GM21529 (cell line): Measurements from ENCODE around the gene SLFN12.
"Not testable (repeated sequence)": the region's sequence is repeated elsewhere in the genome, so short reads cannot be mapped to it uniquely, and the experiment has no call there.

Source experiments
- ATAC-seq: cut with Tn5 transposase; IDR thresholded peaks from one replicate; pipeline ENCODE4 v1.9.1; 2021; ENCODE audit not compliant: unreplicated experiment

Gene SLFN12

DNA sequence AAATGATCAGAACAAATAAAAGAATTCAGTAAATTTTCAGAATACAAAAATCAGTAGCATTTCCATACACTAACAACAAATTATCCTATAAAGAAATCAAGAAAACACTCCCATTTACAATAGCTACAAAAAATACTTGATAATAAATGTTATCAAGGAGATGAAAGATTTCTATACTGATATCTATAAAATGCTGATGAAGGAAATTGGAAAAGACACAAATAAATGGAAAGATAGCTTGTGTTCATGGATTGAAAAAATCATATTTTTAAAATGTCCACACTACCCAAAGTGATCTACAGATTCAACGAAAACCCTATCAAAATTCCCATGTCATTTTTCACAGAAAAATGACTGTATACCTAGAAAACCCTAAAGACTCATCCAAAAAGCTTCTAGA, 18.1 kb downstream of the SLFN12 start:
- ATAC-seq: no peak

DNA sequence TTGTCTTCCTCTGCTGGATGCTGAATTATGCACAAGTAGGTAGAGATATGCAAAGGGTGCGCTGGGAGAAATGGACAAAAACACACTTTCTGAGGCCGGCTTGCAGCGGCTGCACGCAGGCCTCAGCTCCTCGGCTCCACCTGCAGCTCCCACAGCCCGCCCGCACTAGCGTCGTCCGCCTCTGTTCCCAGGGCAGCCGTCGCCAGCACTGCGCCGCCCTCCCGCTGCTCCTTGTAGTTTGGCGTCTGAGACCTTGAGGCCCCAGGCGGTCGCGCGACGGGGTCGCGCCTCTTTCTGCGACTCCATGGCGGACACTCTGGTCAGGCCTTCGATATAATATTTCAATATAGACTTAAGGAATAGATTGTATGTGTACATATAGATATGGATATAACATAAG, 24.8 kb downstream of the SLFN12 start:
- ATAC-seq: no peak

DNA sequence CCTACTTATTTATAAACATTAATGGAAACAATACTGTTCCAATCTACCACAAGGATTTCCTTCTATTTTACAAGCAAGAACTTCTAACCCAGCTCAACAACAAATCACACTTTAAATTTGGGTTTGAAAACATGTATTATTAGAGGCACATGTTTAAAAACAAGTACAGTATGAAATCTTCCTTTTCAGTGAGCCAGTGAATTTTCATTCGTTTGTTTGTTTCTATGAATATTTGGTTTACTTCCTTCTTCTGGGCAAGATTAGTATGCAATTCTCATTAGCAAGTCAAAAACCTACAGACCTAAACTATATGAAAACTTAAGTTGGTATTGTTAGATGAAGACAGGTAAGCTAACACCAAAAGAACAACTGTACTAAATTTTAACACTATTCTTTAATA, 25.7 kb downstream of the SLFN12 start:
- no peak for ATAC-seq

DNA sequence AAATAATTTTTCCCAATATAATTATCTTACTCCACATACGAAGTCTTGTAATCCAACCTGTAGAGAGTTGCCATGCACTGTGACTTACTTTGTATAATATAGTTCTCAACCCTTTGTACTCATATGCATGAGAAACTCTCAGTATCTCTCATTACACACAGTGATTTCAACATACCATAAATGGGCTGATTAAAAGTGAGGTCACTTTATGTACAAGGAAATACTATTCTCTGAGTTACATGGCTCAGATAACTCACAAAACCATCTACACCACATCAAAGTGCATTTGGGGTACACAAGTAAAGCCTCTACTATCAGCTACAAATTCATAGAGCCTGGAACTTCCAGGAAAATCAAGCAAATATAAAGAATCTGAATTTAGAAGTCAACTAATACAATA, 27.9 kb downstream of the SLFN12 start:
- ATAC-seq: no peak

DNA sequence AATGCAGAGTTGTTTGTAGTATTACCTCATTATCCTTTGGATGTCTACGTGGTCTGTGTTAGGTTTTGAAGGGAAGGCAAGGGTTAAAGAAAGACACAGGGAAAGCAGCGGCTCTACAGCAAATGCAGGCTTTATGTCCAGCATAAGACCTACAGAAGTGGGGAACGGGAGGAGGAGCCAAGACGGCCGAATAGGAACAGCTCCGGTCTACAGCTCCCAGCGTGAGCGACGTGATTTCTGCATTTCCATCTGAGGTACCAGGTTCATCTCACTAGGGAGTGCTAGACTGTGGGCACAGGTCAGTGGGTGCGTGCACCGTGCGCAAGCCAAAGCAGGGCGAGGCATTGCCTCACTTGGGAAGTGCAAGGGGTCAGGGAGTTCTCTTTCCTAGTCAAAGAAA, 38.5 kb downstream of the SLFN12 start:
- not testable (repeated sequence) for ATAC-seq

DNA sequence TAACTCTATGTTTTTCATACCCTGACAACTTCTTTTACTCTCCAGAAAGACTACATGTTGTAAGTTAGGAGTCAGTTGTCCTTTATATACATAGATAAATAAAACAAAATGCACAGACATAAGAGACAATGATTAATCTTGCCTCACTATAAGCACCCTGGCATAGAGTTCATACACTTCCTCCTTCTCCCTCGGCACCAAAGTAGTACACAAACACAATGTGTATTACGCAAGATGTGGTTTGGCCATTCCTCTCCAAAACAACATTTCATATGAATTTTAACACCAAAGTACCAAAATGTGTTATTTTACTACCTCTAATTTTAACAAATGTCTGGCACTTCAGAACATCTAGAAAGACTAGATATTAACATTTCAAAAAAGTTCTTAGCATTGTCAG, 41.6 kb downstream of the SLFN12 start:
- ATAC-seq: no peak

DNA sequence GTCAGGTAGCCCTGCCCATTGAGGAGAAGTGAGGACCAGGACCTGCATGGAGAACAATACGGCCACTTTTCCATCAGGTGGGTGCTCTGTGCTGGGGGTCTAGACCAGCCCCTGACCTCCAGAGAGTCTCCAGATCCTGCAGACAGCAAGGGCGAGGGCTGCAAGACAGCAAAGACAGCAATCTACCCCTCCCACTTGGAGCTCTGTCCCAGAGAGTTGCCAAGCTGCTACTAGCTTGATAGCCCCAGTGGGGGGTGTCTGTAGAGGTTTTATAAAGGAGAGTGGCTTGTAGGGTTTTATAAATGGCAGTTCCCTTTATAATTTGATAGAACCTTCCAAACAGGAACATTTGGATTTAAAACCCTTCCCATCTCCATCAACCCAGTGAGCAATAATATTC, 42.1 kb downstream of the SLFN12 start:
- no peak for ATAC-seq

DNA sequence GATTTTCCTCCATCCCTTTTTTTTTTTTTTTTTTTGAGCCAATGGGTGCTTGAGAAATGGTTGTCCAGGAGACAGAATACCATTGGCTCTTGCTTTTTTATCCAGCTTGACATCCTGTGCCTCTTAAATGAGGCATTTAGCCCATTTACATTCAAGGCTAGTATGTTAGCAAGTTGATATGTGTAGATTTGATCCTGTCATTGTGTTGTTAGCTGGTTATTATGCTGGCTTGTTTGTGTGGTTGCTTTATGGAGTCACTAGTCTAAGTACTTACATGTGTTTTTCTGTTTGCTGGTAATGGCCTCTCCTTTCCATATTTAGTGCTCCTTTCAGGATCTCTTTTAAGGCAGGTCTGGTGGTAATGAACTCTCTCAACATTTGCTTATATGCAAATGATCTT, 44.8 kb downstream of the SLFN12 start:
- no peak for ATAC-seq

DNA sequence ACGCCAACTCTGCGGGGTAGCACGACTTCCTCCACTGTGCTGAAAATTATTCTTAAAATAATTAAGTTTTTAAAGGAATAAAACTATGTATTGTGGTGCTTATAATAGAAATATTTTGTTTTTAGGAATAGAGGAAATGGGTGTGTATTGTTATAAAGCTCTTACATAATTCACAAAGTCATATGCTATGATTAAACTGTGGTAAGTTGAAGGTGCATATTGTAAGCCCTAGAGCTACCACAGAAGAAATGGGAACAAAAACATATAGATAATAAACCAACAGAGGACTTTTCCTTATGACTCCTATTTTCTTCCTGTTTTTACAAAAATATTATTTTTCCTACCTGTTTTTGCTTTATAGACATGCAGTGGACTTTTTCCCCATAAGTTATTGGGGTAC, 54.6 kb downstream of the SLFN12 start:
- no peak for ATAC-seq

DNA sequence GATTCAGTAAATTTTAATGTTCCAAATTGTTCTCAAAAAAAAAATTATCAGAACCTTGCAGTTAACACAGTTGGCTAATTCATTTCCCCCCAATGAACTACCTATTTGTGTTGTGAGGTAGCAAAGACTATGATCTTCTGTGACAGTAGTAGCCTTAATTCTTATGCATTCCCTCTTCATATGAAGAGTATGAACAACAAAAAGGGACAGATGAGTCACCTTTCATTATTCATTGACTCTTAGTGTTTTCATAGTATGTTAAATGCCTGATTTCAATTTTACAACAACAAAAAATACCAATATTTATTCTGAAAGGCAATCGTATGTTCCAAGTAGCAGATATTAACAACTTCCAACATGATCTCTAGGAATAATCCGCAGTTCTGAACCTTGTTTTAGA, 55.2 kb downstream of the SLFN12 start:
- no peak for ATAC-seq

DNA sequence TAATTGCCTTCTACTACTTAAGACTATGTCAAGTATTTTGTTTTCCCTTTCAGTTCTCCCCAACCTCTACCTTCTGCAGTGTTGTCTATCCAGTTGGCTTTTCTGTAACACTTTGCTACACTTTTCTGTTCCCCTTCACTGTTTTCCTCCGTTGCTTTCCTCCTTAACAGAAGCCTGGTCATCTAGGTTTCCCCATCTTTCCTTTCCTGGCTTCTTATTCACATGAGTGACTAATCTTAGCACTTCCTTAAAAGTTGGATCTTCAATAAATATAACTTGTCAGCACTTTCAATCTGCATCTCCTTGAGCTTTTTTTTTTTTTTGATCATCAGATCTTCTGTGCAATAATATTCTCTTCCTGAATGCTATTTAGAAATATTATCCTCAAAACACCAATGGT, 56.1 kb downstream of the SLFN12 start:
- no peak for ATAC-seq

DNA sequence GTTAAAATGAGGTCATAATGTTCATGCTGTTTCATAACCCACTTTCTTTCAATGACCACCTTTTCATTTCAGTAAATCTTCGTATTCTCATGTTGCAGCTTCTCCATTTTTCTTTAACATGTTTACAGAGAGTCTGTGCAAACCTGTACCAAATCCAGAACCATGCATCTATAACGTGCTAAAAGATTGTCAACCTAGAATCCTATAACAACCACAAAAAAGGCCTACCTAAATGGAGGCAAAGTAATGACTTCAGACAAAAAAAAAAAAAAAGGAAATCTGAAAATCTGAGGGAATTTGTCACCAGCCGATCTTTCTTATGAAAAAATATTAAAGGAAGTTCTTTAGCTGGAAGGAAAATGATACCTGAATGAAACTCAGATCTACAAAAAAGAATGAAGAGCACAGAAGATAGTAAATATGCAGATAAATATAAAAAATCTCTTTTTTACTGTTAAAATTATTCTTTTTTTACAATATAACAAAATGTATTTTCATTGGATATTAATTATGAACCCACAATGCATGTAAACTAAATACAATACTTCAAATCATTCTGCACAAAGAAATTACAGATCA, 57.4 kb downstream of the SLFN12 start:
- no peak for ATAC-seq

DNA sequence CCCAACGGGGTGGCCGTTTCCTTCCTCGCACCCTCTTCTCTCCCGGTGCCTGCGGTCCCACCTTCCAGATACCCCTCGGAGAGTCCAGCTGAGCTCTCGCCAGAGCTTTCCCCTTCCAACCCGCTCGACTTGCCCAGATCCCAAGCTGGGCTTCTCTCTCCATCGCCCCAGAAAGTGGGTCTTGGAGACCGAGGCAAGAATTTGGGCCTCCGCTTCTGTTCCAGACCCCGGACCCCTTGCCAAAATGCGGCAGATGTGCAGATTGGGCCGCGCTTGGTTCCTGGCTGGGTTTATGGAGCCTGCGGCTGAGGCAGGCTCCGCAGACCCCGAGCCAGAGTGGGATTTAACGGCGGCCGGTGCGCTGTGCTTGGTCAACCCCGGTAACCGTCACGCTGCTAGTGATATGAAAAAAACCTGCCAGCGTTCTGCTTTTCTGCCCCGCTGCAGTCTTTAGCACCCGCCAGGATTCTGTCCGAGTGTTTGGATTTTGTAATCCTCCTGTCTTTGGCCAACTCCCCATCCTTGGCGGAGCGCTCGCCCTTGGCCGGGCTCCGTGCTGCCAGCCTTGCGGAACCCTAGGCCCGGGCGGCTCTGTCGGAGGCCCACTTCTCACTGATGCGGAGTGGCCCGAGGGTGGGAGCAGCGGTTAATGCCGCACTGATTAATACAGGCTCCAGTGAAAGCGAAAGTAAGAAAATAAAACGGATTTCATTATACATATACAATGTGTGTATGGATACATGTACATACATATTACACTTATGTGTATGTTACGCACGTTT, 58.1 kb downstream of the SLFN12 start:
- ATAC-seq: peak; percentile 50

DNA sequence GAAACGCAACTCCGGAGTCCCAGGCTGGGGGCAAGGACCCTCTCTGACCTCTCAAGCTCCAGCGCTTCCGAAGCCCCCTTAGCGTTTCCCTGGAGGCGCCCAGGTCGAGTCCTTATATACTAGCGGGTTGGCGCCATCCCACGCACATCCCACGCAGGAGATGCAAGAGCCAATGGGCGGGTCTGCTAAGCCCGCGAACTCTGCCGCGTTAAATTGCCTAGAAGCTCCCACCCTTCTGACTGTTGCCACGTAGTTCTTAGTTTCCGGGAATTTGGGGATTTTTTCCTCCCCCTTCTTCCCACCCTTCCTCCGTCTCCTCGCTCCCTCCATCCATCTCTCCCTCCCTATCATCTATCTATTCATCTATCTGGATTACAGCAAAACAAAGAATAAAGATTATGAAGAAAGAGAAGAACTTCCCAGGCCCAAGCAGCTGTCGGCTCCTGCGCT, 58.7 kb downstream of the SLFN12 start, which contains the start of gene SLFN11:
Gene SLFN11, minus strand, starts transcription at position 88 of the 450 bp plus-strand sequence. CDS start 9,814 bp downstream, outside the sequence.
- peak; percentile 48 for ATAC-seq

DNA sequence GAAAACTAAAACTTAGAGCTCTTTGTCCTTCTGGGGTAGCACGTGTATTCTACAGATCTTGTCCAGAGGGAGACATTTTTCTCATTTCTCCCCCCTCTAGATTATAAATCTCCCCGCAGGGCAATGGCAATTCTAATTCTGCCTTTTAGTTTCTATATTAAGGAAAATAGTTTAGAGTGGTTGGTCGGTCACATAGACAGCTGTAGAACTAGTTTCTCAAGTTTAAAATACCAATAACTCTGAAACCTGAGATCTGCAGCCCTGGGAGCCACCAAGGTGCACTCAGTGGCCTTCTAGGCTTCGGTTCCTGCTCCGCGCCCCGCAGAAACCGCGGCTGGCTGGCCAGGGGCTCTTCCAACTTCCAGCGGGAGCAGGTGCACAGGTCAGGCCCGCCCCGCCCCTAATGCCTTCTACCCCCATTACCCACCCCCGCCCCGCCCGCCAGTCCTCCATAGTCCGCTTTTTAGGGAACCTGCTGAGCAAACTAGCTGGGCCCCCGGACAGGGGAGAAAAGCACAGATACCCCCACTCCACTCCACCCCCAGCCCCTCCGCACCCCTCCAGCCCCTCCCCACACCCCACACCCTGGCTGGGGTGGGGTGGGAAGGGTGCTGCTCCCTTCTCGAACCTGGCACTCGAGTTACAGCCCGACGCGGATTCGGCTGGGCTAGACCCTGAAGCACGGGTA, 59.3 kb downstream of the SLFN12 start:
- ATAC-seq: no peak

DNA sequence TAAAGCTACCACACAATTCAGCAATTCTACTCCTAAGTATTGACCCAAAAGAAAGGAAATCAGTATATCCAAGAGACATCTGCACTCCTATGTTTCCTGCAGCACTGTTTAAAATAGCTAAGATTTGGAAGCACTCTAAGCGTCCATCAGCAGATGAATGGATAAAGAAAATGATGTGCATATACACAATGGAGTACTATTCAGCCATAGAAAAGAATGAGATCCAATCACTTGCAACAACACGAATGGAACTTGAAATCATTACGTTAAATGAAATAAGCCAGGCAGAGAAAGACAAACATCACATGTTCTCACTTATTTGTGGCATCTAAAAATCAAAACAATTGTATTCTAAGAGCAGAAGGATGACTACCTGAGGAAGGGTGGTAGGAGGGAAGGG, 60.4 kb downstream of the SLFN12 start:
- ATAC-seq: no peak

DNA sequence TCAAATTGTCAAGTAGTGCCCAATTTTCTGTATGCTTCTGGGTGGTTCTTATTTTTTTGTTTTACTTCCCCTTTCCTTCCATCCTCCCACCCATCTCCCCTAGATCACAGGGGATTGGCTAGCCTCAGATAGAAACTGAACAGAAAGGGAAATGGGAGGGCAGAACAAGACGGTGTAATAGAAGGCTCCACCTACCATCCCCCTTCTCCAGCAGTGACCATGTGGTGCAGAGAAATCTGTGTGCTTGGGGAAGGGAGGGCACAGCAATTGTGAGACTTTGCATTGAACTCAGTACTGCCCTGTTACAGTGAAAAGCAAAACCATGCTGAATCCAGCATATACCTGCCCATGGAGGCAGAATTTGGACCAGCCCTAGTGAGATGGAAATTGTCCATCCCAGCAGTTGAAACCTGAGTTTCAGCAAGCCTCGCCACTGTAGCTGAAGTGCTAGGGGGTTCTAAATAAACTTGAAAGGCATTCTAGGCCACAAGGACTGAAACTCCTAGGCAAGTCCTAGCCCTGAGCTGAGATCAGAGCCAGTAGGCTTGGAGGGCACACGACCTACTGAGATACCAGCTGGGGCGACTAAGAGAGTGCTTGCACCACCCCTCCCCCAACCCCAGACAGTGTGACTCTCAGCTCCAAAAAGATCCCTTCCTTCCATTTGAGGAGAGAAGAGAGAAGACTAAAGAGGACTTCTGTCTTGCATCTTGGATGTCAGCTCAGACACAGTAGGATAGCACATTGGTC, 64.0 kb downstream of the SLFN12 start:
- ATAC-seq: peak; percentile 93

DNA sequence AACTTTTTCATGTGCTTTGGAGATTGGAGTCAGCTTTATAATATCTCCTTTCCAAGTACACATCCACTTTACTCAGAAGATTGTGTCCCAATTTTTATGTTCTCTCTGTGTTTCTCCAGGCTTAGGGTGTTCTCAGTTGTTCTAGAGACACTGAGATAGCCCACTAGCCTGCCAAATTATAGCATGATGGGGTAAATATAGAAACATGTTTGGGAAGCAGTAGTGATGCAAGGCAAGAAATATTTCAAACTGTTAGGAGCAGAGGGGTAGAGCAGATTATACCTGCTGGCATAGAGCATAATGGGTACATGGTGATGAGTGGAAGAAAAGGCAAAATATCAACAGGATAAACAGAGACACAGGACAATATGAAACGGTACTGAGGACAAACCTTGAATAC, 71.3 kb downstream of the SLFN12 start:
- no peak for ATAC-seq
